Panc1 (cell line): ENCODE results near the gene CFC1B. TPM values are rescaled to one million over a fixed set of nuclear protein-coding genes. Genes with fewer than 3 reads are reported as not detected.
"Not testable (repeated sequence)": the region's sequence is repeated elsewhere in the genome, so short reads cannot be mapped to it uniquely, and the experiment has no call there.

ENCODE experiments used
- ATAC-seq: fragments of 200-7000 bp; cut with Tn5 transposase; 2 replicates; pipeline ENCODE4 v1.9.1; 2020; ENCODE audit warnings: mild to moderate bottlenecking, moderate library complexity
- Bru-seq: library from RNA; stranded (reverse); fragments of 400-500 nt; gene quantifications from one replicate; lab custom pipeline; 2021; lab: Mats Ljungman, UMichigan
- BruChase-seq, 2 experiments: library from RNA; stranded (reverse); fragments of 400-500 nt; gene quantifications; one replicate each; lab custom pipeline; 2021; lab: Mats Ljungman, UMichigan
- BruUV-seq: library from RNA; stranded (reverse); fragments of 400-500 nt; replicated peaks from 2 replicates; lab custom pipeline; 2021; lab: Mats Ljungman, UMichigan
- CTCF ChIA-PET: fragments of 300-600 bp; sonication (Branson Sonifier 250); formaldehyde crosslinking; loops from one replicate; lab custom pipeline; 2022; ENCODE audit warnings: antibody characterized with exemption; lab: Charles Lee
- POLR2A ChIA-PET: fragments of 300-600 bp; sonication (Branson Sonifier 250); formaldehyde crosslinking; loops from one replicate; lab custom pipeline; 2022; ENCODE audit warnings: antibody characterized with exemption; lab: Charles Lee
- DNase-seq: peaks from one replicate; pipeline ENCODE4 v3.0.0-alpha.2; 2010; ENCODE audit warnings: low read depth, low spot score
- H3K27ac ChIP-seq: 2 replicates; pipeline ENCODE4 v1.5.1; 2011; ENCODE audit warnings: mild to moderate bottlenecking, low read length, inconsistent platforms
- H3K27me3 ChIP-seq: fragments of 200-500 bp; sonication (Bioruptor generic); 2 replicates; pipeline ENCODE4 v1.6.0; 2014; ENCODE audit warnings: low read length, inconsistent platforms; ENCODE audit not compliant: control insufficient read depth, insufficient read depth
- H3K36me3 ChIP-seq: fragments of 200-500 bp; sonication (Bioruptor generic); 2 replicates; pipeline ENCODE4 v1.5.1; 2014; ENCODE audit warnings: inconsistent platforms, mild to moderate bottlenecking, low read length, moderate library complexity; ENCODE audit not compliant: control insufficient read depth, insufficient read depth
- H3K4me1 ChIP-seq: 2 replicates; pipeline ENCODE4 v1.5.1; 2011; ENCODE audit warnings: inconsistent platforms, mild to moderate bottlenecking, low read length, moderate library complexity; ENCODE audit not compliant: control insufficient read depth, insufficient read depth
- H3K4me3 ChIP-seq, 2 experiments: 2 replicates each; pipeline ENCODE4 v1.5.1; 2011 to 2012; ENCODE audit warnings: low read depth in 2 of 2, low read length in 2 of 2, mild to moderate bottlenecking in 2 of 2, inconsistent platforms in 1 of 2, moderate library complexity in 1 of 2
- H3K9me3 ChIP-seq: fragments of 200-500 bp; sonication (Bioruptor generic); 2 replicates; pipeline ENCODE4 v1.5.1; 2014; ENCODE audit warnings: low read depth, mild to moderate bottlenecking, inconsistent platforms, low read length, moderate library complexity; ENCODE audit not compliant: control insufficient read depth, insufficient read depth
- in situ Hi-C: cut with HindIII; loops from 2 replicates; pipeline ENCODE4 v1.10.0; 2016; ENCODE audit warnings: low sequenced_read_pairs, low pct_unique_long_range_greater_than_20kb
- intact Hi-C: fragments of 100-400 bp; cut with micrococcal nuclease; formaldehyde crosslinking; loops from one replicate; pipeline ENCODE4 v1.10.0; 2022; ENCODE audit not compliant: unreplicated experiment
- long read RNA-seq: library from polyadenylated mRNA; unstranded; transcript quantifications from one replicate; pipeline ENCODE4 v2.0.0, GENCODE V29; 2021; ENCODE audit not compliant: unreplicated experiment
- polyA plus RNA-seq: library from polyadenylated mRNA; unstranded; fragments of >200 nt; gene quantifications from one replicate; pipeline ENCODE4 v1.2.1, GENCODE V29; 2012; ENCODE audit warnings: missing spikeins; ENCODE audit not compliant: insufficient read length
- total RNA-seq: library from RNA; stranded (reverse); gene quantifications from one replicate; pipeline ENCODE4 v1.2.1, GENCODE V29; 2021; ENCODE audit not compliant: unreplicated experiment

Gene CFC1B
- total RNA-seq: not detected
- not detected for polyA plus RNA-seq
- Bru-seq, nascent RNA: not detected
- not detected for BruChase-seq, experiment 1, labeled RNA remaining after a 2-hour chase
- BruChase-seq, experiment 2, labeled RNA remaining after a 6-hour chase: not detected
- long read RNA-seq: 0 reads

DNA sequence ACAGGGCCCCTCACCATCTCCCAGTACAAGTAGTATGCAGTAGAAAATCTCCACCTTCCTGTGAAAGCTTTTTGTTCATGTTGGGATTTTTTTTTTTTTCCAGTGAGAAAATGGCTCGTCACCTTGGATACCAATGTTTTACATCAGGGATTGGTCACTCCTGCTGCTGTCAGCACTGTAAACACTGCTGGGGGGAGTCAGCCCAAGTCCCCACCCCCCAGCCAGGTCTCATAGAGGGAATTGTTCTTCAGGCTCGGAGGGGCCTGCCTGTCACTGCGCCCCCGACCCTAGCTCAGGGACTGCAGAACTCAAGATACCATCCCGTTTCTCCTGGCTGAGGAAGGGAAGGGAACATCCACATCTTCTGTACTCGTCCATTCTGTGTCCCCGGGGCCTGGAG is at the start of gene CFC1B:
CFC1B (plus strand) TSS at position 231 of the 400 bp plus-strand sequence. CDS start 263 bp downstream, outside the sequence.
- not testable (repeated sequence) for BruUV-seq

GRCh38 chr2:130491073-130491472 is 29.9 kb upstream of the CFC1B start:
- in situ Hi-C loops, CTCF ChIA-PET, H3K4me3 ChIP-seq, BruUV-seq, ATAC-seq, H3K27ac ChIP-seq, POLR2A ChIA-PET, H3K36me3 ChIP-seq, DNase-seq, intact Hi-C loops, H3K27me3 ChIP-seq, H3K4me1 ChIP-seq, H3K9me3 ChIP-seq: not testable (repeated sequence)

More for the DNA sequence above, at the start of gene CFC1B:
- H3K9me3 ChIP-seq, H3K4me1 ChIP-seq, in situ Hi-C loops, H3K27ac ChIP-seq, H3K4me3 ChIP-seq, H3K27me3 ChIP-seq, intact Hi-C loops, DNase-seq, H3K36me3 ChIP-seq, CTCF ChIA-PET, ATAC-seq, POLR2A ChIA-PET: not testable (repeated sequence)

- ATAC-seq, H3K9me3 ChIP-seq, H3K4me1 ChIP-seq, BruUV-seq, H3K4me3 ChIP-seq, H3K27me3 ChIP-seq, CTCF ChIA-PET, DNase-seq, in situ Hi-C loops, H3K27ac ChIP-seq, POLR2A ChIA-PET, intact Hi-C loops, H3K36me3 ChIP-seq: not testable (repeated sequence)
These were observed 11.8 kb upstream of the CFC1B start, which contains the start of gene POTEI for GRCh38 chr2:130509228-130509627. TSS of gene POTEI (minus strand) at chr2:130509328. CDS start at chr2:130509235, 93 bp downstream.

GRCh38 chr2:130510807-130511746 is 9.9 kb upstream of the CFC1B start:
- H3K4me1 ChIP-seq, H3K27me3 ChIP-seq, H3K27ac ChIP-seq, H3K4me3 ChIP-seq, H3K36me3 ChIP-seq, DNase-seq, ATAC-seq, CTCF ChIA-PET, POLR2A ChIA-PET, BruUV-seq, in situ Hi-C loops, H3K9me3 ChIP-seq, intact Hi-C loops: not testable (repeated sequence)

- DNase-seq, ATAC-seq, H3K36me3 ChIP-seq, in situ Hi-C loops, H3K4me3 ChIP-seq, CTCF ChIA-PET, intact Hi-C loops, H3K4me1 ChIP-seq, H3K9me3 ChIP-seq, H3K27ac ChIP-seq, BruUV-seq, H3K27me3 ChIP-seq, POLR2A ChIA-PET: not testable (repeated sequence)
These were observed 9.1 kb upstream of the CFC1B start for GRCh38 chr2:130511747-130512451.

DNA sequence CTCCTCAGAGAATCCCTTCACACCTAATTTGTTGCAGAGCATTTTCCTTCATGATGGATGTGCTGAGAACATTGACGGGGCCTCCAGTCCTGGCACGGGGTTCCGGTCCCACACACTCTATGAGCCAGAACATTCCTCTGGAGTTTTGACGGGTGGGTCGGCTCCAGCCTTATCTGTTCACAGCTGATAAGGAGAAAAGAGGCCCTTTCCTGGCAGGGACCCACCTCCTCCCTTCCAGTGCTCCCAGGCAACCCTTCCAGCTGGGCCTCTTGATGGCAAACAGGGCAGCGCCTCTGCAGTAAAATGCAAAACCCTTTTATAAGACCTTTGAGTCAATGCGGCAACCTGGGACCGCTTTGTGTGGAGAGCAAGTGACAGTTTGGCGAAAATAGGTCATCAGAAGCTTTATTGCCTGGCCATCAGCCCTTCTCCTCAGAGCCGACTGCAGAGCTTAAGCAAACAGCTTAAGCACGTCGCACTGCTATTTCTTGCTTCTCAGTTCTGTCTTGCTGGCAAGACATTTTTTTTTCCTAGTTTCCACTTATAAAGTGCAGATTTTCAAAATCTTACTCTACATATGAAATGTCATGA is 2.4 kb upstream of the CFC1B start:
- in situ Hi-C loops: not testable (repeated sequence)

More for the DNA sequence above, 2.4 kb upstream of the CFC1B start:
- H3K4me3 ChIP-seq, H3K9me3 ChIP-seq, ATAC-seq, CTCF ChIA-PET, POLR2A ChIA-PET, BruUV-seq, DNase-seq, H3K27me3 ChIP-seq, H3K36me3 ChIP-seq, intact Hi-C loops, H3K4me1 ChIP-seq, H3K27ac ChIP-seq: not testable (repeated sequence)
